ENCODE measurements around the gene NPTXR.

NPTXR gene

GRCh38 chr22:38793317-38793716, 50.5 kb downstream of the NPTXR start:
- DNase-seq, result no peak

GRCh38 chr22:38792833-38793232, 51.0 kb downstream of the NPTXR start:
- DNase-seq, result no peak

- DNase-seq, result no peak
These were observed 54.2 kb downstream of the NPTXR start for GRCh38 chr22:38789606-38790005.

GRCh38 chr22:38788846-38789245, 55.0 kb downstream of the NPTXR start:
- no peak for DNase-seq

- no peak for DNase-seq
These were observed 55.6 kb downstream of the NPTXR start for GRCh38 chr22:38788021-38788816.

GRCh38 chr22:38786631-38787030, 57.2 kb downstream of the NPTXR start:
- DNase-seq, result no peak

- DNase-seq, result no peak
These were observed 59.0 kb downstream of the NPTXR start for GRCh38 chr22:38784856-38785255.

- no peak for DNase-seq
These were observed 59.8 kb downstream of the NPTXR start for GRCh38 chr22:38784035-38784434.

- DNase-seq, result no peak
These were observed 60.7 kb downstream of the NPTXR start for GRCh38 chr22:38783095-38783615.

- DNase-seq, result no peak
These were observed 61.3 kb downstream of the NPTXR start for GRCh38 chr22:38782402-38783094.

- no peak for DNase-seq
These were observed 62.8 kb downstream of the NPTXR start for GRCh38 chr22:38781033-38781432.

GRCh38 chr22:38777087-38777671, 66.6 kb downstream of the NPTXR start:
- DNase-seq, result no peak

GRCh38 chr22:38776086-38776485, 67.7 kb downstream of the NPTXR start:
- no peak for DNase-seq

- no peak for DNase-seq
These were observed 68.2 kb downstream of the NPTXR start for GRCh38 chr22:38775656-38776055.

GRCh38 chr22:38774496-38775166, 69.2 kb downstream of the NPTXR start:
- DNase-seq, result no peak

- DNase-seq, result no peak
These were observed 70.4 kb downstream of the NPTXR start for GRCh38 chr22:38773363-38773946.

- DNase-seq, result no peak
These were observed 71.3 kb downstream of the NPTXR start for GRCh38 chr22:38772623-38772873.

- no peak for DNase-seq
These were observed 73.4 kb downstream of the NPTXR start for GRCh38 chr22:38770257-38770949.

Data from CD4-positive, alpha-beta T cell treated with Interferon gamma for 1 hour (primary cell).